Measurements from ENCODE around the gene GSTA4. TPM values are rescaled to one million over a fixed set of nuclear protein-coding genes. Genes with fewer than 3 reads are reported as not detected.

GSTA4 gene
- total and polyA plus RNA-seq, 2 of the 8 experiments (the other 6 are each of a cell fraction or from before 2014, with no cell fraction given), result 13.9 to 21.6 TPM

DNA sequence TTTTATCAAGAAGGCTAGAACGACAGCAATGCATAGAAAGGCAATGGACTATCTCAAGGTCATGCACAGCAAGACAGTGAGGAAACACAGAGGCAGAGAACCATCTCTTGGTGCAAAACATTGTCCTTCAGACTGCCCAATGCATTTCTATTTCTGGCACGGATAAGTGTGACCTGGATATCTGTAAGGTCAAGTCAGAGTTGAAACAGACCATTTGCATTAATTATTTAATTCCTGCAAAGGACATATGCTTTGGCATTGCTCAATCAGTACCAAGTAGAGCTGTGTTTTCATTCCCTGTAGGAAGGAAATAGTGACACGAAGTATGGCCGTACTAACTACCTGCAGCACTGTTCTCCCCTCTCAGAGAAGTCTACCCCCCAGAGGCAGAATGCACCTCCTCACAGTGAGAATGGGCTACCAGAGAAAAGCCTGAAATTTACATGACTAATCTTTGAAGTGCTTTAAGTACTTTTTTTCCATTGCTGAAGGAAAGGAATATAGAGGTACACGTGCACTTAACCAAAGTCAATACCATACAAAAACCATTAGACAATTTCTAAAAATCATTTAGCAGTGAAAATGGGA, 32.1 kb upstream of the GSTA4 start:
- Histone ChIP-seq H3K79me2 (ENCODE audit: control insufficient read depth in 1 of 2, insufficient read depth in 2 of 2, low read length in 2 of 2) (no peaks in the 10 kb centered on the region), H2AFZ (ENCODE audit: low read length) (no peak overlapping the region), H3K18ac (ENCODE audit: extremely low read depth, low read length) (no peak overlapping the region), H3K27ac (ENCODE audit: low read depth, low read length) (no peak overlapping the region), H3K27me3 (replicated peaks in 1 of 4; ENCODE audit: control insufficient read depth in 3 of 4, extremely low read depth in 1 of 4, insufficient read depth in 3 of 4, low read length in 3 of 4) (no peaks in the 10 kb centered on the region), H2AK5ac (ENCODE audit: low read depth, low read length) (no peak overlapping the region), H3K4me2 (ENCODE audit: insufficient read depth in 1 of 2, low read depth in 2 of 2, low read length in 2 of 2) (no peak overlapping the region), H3K9ac (replicated peaks in 1 of 4; ENCODE audit: extremely low read depth in 1 of 4, low read depth in 3 of 4, low read length in 3 of 4) (no peak overlapping the region), H3K14ac (ENCODE audit: insufficient read length) (no peak overlapping the region), H3K36me3 (ENCODE audit: control insufficient read depth in 2 of 4, insufficient read depth in 4 of 4, low read length in 3 of 4) (peaks cover 0 to 12% (median 6%) of the 10 kb centered on the region in 4 experiments; a peak in 4 of 8 replicates), H4K8ac (ENCODE audit: extremely low read depth, insufficient read depth, low read length) (no peak overlapping the region), H2BK5ac (ENCODE audit: low read depth, low read length) (no peak overlapping the region), H2BK120ac (replicated peaks; ENCODE audit: low read depth, low read length) (no peak overlapping the region), H2BK20ac (ENCODE audit: low read length) (no peak overlapping the region), H4K91ac (replicated peaks; ENCODE audit: insufficient read length, low read length) (no peak overlapping the region), H3K23me2 (ENCODE audit: low read depth, low read length) (no peaks in the 10 kb centered on the region), H2BK12ac (ENCODE audit: low read depth, low read length) (no peak overlapping the region), H4K5ac (ENCODE audit: insufficient read length, low read depth, low read length) (no peak overlapping the region), H3K79me1 (ENCODE audit: low read depth, low read length) (no peaks in the 10 kb centered on the region), H3K9me3 (ENCODE audit: insufficient read depth in 2 of 2, low read depth in 1 of 2, low read length in 1 of 2) (no peaks in the 10 kb centered on the region), H3K4me1 (replicated peaks in 1 of 4; ENCODE audit: control insufficient read depth in 3 of 4, insufficient read depth in 4 of 4, low read length in 3 of 4) (no peaks in the 10 kb centered on the region), H3K4me3 (ENCODE audit: extremely low read depth in 1 of 4, insufficient read depth in 2 of 4, low read depth in 3 of 4, low read length in 4 of 4) (no peak overlapping the region), H3K56ac (replicated peaks; ENCODE audit: insufficient read length, low read depth, low read length) (no peak overlapping the region), H3K23ac (ENCODE audit: insufficient read length) (no peak overlapping the region), H4K20me1 (replicated peaks in 1 of 2; ENCODE audit: control insufficient read depth in 1 of 2, insufficient read depth in 2 of 2, low read length in 2 of 2) (no peaks in the 10 kb centered on the region), H3K4ac (replicated peaks; ENCODE audit: insufficient read length, low read depth, low read length) (no peak overlapping the region), H2BK15ac (ENCODE audit: low read length) (no peak overlapping the region)
- 86% methylated on average over 5 of the region's 5 CpGs; no CpG with 5 or more reads in 1 of the 2 experiments for WGBS, 2 experiments (ENCODE audit: extremely low coverage in 1 of 2, insufficient coverage in 1 of 2, insufficient read length in 1 of 2, insufficient replicate concordance in 2 of 2, low coverage in 1 of 2, low lambda C conversion rate in 2 of 2, missing lambda C conversion rate in 1 of 2)
- DNase-seq (ENCODE audit: low read depth in 1 of 2, low spot score in 2 of 2) (no peak), FAIRE-seq (no peak)
- no peak for TF ChIP-seq KDM5A (IDR thresholded peaks at IDR 0.05; ENCODE audit: low read length)
- TF ChIP-seq CHD2 (IDR thresholded peaks at IDR 0.05; ENCODE audit: low read length), result no peak
- ChIA-PET CTCF (ENCODE audit: partially characterized antibody) (interaction anchor here (1.6 kb wide), 1 partner anchor 10 kb away, joined by 4 read pairs; no protein-coding TSS in a partner anchor), POLR2A (ENCODE audit: partially characterized antibody) (no interaction called here)

Measured in H1 (cell line).